Lower leg skin (tissue), 3 donors: Measurements from ENCODE around the gene NAMPT.

Experiments used
- POLR2A ChIP-seq, 2 donors: fragments of 450-650 bp; IDR thresholded peaks; one replicate each; pipeline ENCODE4 v1.6.1; 2016 to 2017; ENCODE audit warnings: antibody characterized with exemption in 2 of 2, mild to moderate bottlenecking in 1 of 2, moderate library complexity in 1 of 2
- TF ChIP-seq, protein P1 (sequence below), 3 donors: fragments of 450-650 bp; IDR thresholded peaks; one replicate each; pipeline ENCODE4 v1.5.1; 2016; ENCODE audit warnings: antibody characterized with exemption in 3 of 3, mild to moderate bottlenecking in 3 of 3, moderate library complexity in 2 of 3

- TF ChIP-seq, protein P1, sequence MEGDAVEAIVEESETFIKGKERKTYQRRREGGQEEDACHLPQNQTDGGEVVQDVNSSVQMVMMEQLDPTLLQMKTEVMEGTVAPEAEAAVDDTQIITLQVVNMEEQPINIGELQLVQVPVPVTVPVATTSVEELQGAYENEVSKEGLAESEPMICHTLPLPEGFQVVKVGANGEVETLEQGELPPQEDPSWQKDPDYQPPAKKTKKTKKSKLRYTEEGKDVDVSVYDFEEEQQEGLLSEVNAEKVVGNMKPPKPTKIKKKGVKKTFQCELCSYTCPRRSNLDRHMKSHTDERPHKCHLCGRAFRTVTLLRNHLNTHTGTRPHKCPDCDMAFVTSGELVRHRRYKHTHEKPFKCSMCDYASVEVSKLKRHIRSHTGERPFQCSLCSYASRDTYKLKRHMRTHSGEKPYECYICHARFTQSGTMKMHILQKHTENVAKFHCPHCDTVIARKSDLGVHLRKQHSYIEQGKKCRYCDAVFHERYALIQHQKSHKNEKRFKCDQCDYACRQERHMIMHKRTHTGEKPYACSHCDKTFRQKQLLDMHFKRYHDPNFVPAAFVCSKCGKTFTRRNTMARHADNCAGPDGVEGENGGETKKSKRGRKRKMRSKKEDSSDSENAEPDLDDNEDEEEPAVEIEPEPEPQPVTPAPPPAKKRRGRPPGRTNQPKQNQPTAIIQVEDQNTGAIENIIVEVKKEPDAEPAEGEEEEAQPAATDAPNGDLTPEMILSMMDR (IDR thresholded peaks at IDR 0.05) = no peak
- no peak for TF ChIP-seq POLR2A (IDR thresholded peaks at IDR 0.05)
These were observed 45.4 kb downstream of the NAMPT start for GRCh38 chr7:106239406-106239805.
